ENCODE measurements around the gene ZNF320.
"Not testable (repeated sequence)": the region's sequence is repeated elsewhere in the genome, so short reads cannot be mapped to it uniquely, and the experiment has no call there.

Gene ZNF320

GRCh38 chr19:52917531-52917930 lies 20.1 kb upstream of the ZNF320 start:
- DNase-seq, result no peak

- no peak for DNase-seq
Observed at GRCh38 chr19:52910648-52911047, 13.2 kb upstream of the ZNF320 start.

GRCh38 chr19:52904052-52904780 lies 6.8 kb upstream of the ZNF320 start:
- not testable (repeated sequence) for DNase-seq

GRCh38 chr19:52901842-52902241 lies 4.4 kb upstream of the ZNF320 start:
- DNase-seq, result no peak

GRCh38 chr19:52898596-52898995 lies 1.2 kb upstream of the ZNF320 start:
- not testable (repeated sequence) for DNase-seq

GRCh38 chr19:52898101-52898500 lies 666 bp upstream of the ZNF320 start:
- no peak for DNase-seq

- peak in 1 of 2 experiments; percentile 7 for DNase-seq
Observed at GRCh38 chr19:52896431-52897137, 851 bp downstream of the ZNF320 start.

- DNase-seq, result no peak
Observed at GRCh38 chr19:52891336-52891735, 6.1 kb downstream of the ZNF320 start.

- no peak for DNase-seq
Observed at GRCh38 chr19:52889931-52890330, 7.5 kb downstream of the ZNF320 start.

- DNase-seq, result no peak
Observed at GRCh38 chr19:52889076-52889475, 8.4 kb downstream of the ZNF320 start.

GRCh38 chr19:52880895-52881389 lies 16.5 kb downstream of the ZNF320 start:
- DNase-seq, result no peak

- not testable (repeated sequence) for DNase-seq
Observed at GRCh38 chr19:52872996-52873395, 24.4 kb downstream of the ZNF320 start.

- DNase-seq, result no peak
Observed at GRCh38 chr19:52871466-52871865, 26.0 kb downstream of the ZNF320 start.

- DNase-seq, result not testable (repeated sequence)
Observed at GRCh38 chr19:52868031-52868430, 29.4 kb downstream of the ZNF320 start.

- DNase-seq, result peak; percentile 66 to 75
Observed at GRCh38 chr19:52857378-52858191, 39.9 kb downstream of the ZNF320 start, which contains the start of gene ZNF468. Gene ZNF468, minus strand, starts transcription at chr19:52857619. Its CDS starts 3,347 bp downstream, at chr19:52854272.

- DNase-seq, result peak; percentile 13 to 18
Observed at GRCh38 chr19:52856540-52857377, 40.7 kb downstream of the ZNF320 start.
